Liver (tissue), 9 donors: ENCODE results near the gene TH. TPM values are rescaled to one million over a fixed set of nuclear protein-coding genes. Genes with fewer than 3 reads are reported as not detected.

ENCODE experiments used
- DNase-seq: peaks from one replicate; pipeline ENCODE4 v3.0.0-alpha.2; 2017; ENCODE audit warnings: low spot score
- H3K27ac ChIP-seq, 2 donors: one replicate each; pipeline ENCODE4 v1.7.0; 2013; ENCODE audit warnings: inconsistent platforms in 2 of 2, low read length in 2 of 2, control low read depth in 1 of 2, low read depth in 1 of 2, mild to moderate bottlenecking in 1 of 2
- H3K27me3 ChIP-seq, 4 donors: one replicate each; pipeline versions ENCODE4 v1.6.1 to v1.7.0; 2013; ENCODE audit warnings: low read length in 3 of 4, inconsistent platforms in 1 of 4, mild to moderate bottlenecking in 1 of 4, moderate library complexity in 1 of 4; ENCODE audit not compliant: control insufficient read depth in 4 of 4, insufficient read depth in 4 of 4
- H3K36me3 ChIP-seq, 4 donors: one replicate each; pipeline versions ENCODE4 v1.6.1 to v1.7.0; 2013; ENCODE audit warnings: low read length in 3 of 4, mild to moderate bottlenecking in 3 of 4, low read depth in 1 of 4, moderate library complexity in 1 of 4; ENCODE audit not compliant: control insufficient read depth in 4 of 4, insufficient read depth in 3 of 4
- H3K4me1 ChIP-seq, 4 donors: one replicate each; pipeline versions ENCODE4 v1.6.1 to v1.7.0; 2013; ENCODE audit warnings: low read length in 3 of 4, mild to moderate bottlenecking in 3 of 4, moderate library complexity in 1 of 4; ENCODE audit not compliant: control insufficient read depth in 4 of 4, insufficient read depth in 4 of 4
- H3K4me3 ChIP-seq, 3 donors: one replicate each; pipeline versions ENCODE4 v1.6.1 to v1.7.0; 2013; ENCODE audit warnings: low read length in 3 of 3, control low read depth in 1 of 3, low read depth in 1 of 3, mild to moderate bottlenecking in 1 of 3
- H3K9ac ChIP-seq, 2 donors: one replicate each; pipeline ENCODE4 v1.7.0; 2013; ENCODE audit warnings: low read length in 2 of 2, mild to moderate bottlenecking in 2 of 2, moderate library complexity in 2 of 2, control low read depth in 1 of 2, low read depth in 1 of 2
- H3K9me3 ChIP-seq, 4 donors: one replicate each; pipeline versions ENCODE4 v1.6.1 to v1.7.0; 2013; ENCODE audit warnings: low read length in 3 of 4; ENCODE audit not compliant: control insufficient read depth in 4 of 4
- ATF3 ChIP-seq: IDR thresholded peaks from 2 replicates; pipeline ENCODE4 v1.6.1; 2016; ENCODE audit warnings: antibody characterized with exemption
- EGR1 ChIP-seq, 2 donors: IDR thresholded peaks; 2 replicates each; pipeline ENCODE4 v1.6.1; 2016 to 2018; ENCODE audit warnings: antibody characterized with exemption in 2 of 2, low read depth in 2 of 2
- FOXA1 ChIP-seq: IDR thresholded peaks from 2 replicates; pipeline ENCODE4 v1.6.1; 2016; ENCODE audit warnings: antibody characterized with exemption
- JUND ChIP-seq, 2 donors: IDR thresholded peaks; 2 replicates each; pipeline ENCODE4 v1.6.1; 2016; ENCODE audit warnings: antibody characterized with exemption in 2 of 2
- NR2F2 ChIP-seq: IDR thresholded peaks from 2 replicates; pipeline ENCODE4 v1.6.1; 2016; ENCODE audit warnings: antibody characterized with exemption
- RAD21 ChIP-seq, 2 donors: IDR thresholded peaks; 2 replicates each; pipeline ENCODE4 v1.6.1; 2016; ENCODE audit warnings: antibody characterized with exemption in 2 of 2, mild to moderate bottlenecking in 2 of 2
- RXRA ChIP-seq, 2 donors: IDR thresholded peaks; 2 replicates each; pipeline ENCODE4 v1.6.1; 2017 to 2018; ENCODE audit warnings: antibody characterized with exemption in 2 of 2, mild to moderate bottlenecking in 1 of 2
- SP1 ChIP-seq: IDR thresholded peaks from 2 replicates; pipeline ENCODE4 v1.6.1; 2018; ENCODE audit warnings: antibody characterized with exemption, mild to moderate bottlenecking
- TAF1 ChIP-seq: conservative IDR thresholded peaks from 2 replicates; pipeline ENCODE4 v1.6.1; 2016; ENCODE audit warnings: antibody characterized with exemption, mild to moderate bottlenecking
- WGBS: extraction: QIAGEN DNeasy Blood & Tissue Kit; methylation state at CpG from one replicate; pipeline ENCODE4 v1.1.7; 2013; 5-methylcytosine and 5-hydroxymethylcytosine counted together
- polyA plus RNA-seq, 2 donors: library from polyadenylated mRNA; stranded (reverse) in 1 of 2; unstranded in 1 of 2; fragments of 200-250 nt in 1 of 2; fragments of >200 nt in 1 of 2; fragmentation: Nextera tagmentation in 1 of 2; extraction: Ambion mirVana in 1 of 2; gene quantifications; one replicate each; pipeline versions ENCODE4 v1.2.1 to v1.2.3, GENCODE V29; 2013 to 2015
- total RNA-seq, 2 donors: library from RNA; depleted of rRNA; stranded (reverse); fragments of >200 nt; gene quantifications; one replicate each; pipeline ENCODE4 v1.2.3, GENCODE V29; 2014
- TF ChIP-seq, protein P1 (sequence below): fragments of 150-350 bp; IDR thresholded peaks from 2 replicates; pipeline ENCODE4 v1.5.1; 2017; ENCODE audit warnings: improper control_type of control experiment, low read depth, low read length; ENCODE audit not compliant: missing input control
- TF ChIP-seq, protein P2 (sequence below): IDR thresholded peaks from 2 replicates; pipeline ENCODE4 v1.6.1; 2016; ENCODE audit warnings: antibody characterized with exemption, mild to moderate bottlenecking
- donor health status: healthy.
- donor health status: healthy.
- donor health status: healthy.
- donor health status: healthy.
- donor health status: healthy.

The TH gene
- total and polyA plus RNA-seq, 4 donors, result 0.13 to 0.24 TPM; not detected in 2

- no peak for TF ChIP-seq FOXA1
- TF ChIP-seq, protein P1, sequence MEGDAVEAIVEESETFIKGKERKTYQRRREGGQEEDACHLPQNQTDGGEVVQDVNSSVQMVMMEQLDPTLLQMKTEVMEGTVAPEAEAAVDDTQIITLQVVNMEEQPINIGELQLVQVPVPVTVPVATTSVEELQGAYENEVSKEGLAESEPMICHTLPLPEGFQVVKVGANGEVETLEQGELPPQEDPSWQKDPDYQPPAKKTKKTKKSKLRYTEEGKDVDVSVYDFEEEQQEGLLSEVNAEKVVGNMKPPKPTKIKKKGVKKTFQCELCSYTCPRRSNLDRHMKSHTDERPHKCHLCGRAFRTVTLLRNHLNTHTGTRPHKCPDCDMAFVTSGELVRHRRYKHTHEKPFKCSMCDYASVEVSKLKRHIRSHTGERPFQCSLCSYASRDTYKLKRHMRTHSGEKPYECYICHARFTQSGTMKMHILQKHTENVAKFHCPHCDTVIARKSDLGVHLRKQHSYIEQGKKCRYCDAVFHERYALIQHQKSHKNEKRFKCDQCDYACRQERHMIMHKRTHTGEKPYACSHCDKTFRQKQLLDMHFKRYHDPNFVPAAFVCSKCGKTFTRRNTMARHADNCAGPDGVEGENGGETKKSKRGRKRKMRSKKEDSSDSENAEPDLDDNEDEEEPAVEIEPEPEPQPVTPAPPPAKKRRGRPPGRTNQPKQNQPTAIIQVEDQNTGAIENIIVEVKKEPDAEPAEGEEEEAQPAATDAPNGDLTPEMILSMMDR, result no peak
- TF ChIP-seq, protein P2, sequence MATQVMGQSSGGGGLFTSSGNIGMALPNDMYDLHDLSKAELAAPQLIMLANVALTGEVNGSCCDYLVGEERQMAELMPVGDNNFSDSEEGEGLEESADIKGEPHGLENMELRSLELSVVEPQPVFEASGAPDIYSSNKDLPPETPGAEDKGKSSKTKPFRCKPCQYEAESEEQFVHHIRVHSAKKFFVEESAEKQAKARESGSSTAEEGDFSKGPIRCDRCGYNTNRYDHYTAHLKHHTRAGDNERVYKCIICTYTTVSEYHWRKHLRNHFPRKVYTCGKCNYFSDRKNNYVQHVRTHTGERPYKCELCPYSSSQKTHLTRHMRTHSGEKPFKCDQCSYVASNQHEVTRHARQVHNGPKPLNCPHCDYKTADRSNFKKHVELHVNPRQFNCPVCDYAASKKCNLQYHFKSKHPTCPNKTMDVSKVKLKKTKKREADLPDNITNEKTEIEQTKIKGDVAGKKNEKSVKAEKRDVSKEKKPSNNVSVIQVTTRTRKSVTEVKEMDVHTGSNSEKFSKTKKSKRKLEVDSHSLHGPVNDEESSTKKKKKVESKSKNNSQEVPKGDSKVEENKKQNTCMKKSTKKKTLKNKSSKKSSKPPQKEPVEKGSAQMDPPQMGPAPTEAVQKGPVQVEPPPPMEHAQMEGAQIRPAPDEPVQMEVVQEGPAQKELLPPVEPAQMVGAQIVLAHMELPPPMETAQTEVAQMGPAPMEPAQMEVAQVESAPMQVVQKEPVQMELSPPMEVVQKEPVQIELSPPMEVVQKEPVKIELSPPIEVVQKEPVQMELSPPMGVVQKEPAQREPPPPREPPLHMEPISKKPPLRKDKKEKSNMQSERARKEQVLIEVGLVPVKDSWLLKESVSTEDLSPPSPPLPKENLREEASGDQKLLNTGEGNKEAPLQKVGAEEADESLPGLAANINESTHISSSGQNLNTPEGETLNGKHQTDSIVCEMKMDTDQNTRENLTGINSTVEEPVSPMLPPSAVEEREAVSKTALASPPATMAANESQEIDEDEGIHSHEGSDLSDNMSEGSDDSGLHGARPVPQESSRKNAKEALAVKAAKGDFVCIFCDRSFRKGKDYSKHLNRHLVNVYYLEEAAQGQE, result no peak
- TF ChIP-seq EGR1 (IDR thresholded peaks at IDR 0.05; ENCODE audit: low read depth in 2 of 2), result no peak
- TF ChIP-seq JUND (IDR thresholded peaks at IDR 0.05), result no peak
- TF ChIP-seq ATF3, result no peak
- TF ChIP-seq RAD21 (IDR thresholded peaks at IDR 0.05), result no peak
- TF ChIP-seq RXRA (IDR thresholded peaks at IDR 0.05), result no peak
- WGBS, result 82% methylated on average over 1 of the region's 1 CpG
- Histone ChIP-seq H3K4me3 (no peak overlapping the region), H3K36me3 (no peaks in the 10 kb centered on the region), H3K9ac (no peak overlapping the region), H3K4me1 (no peaks in the 10 kb centered on the region), H3K9me3 (no peaks in the 10 kb centered on the region), H3K27ac (no peak overlapping the region), H3K27me3 (no peaks in the 10 kb centered on the region)
- no peak for DNase-seq
These were observed 29.4 kb upstream of the TH start for GRCh38 chr11:2200957-2201519.

GRCh38 chr11:2200536-2200935 lies 28.9 kb upstream of the TH start:
- no peak overlapping the region for H3K9ac ChIP-seq
- DNase-seq, result no peak

More at GRCh38 chr11:2200536-2200935, 28.9 kb upstream of the TH start:
- H3K36me3 ChIP-seq, result no peaks in the 10 kb centered on the region
- no peak overlapping the region for H3K4me3 ChIP-seq
- peaks cover 0 to 3% (median 0%) of the 10 kb centered on the region in 4 donors for H3K27me3 ChIP-seq
- WGBS, result 79% methylated on average over 11 of the region's 11 CpGs
- no peaks in the 10 kb centered on the region for H3K4me1 ChIP-seq
- TF ChIP-seq, protein P2, result no peak
- TF ChIP-seq, protein P1, result no peak
- TF ChIP-seq RAD21 (IDR thresholded peaks at IDR 0.05) (no peak), EGR1 (IDR thresholded peaks at IDR 0.05; ENCODE audit: low read depth in 2 of 2) (no peak), NR2F2 (no peak), ATF3 (no peak), SP1 (no peak), FOXA1 (no peak), TAF1 (no peak)
- no peak overlapping the region for H3K27ac ChIP-seq
- H3K9me3 ChIP-seq, result no peaks in the 10 kb centered on the region
